Measurements from ENCODE around the gene GLIPR1.

DNA sequence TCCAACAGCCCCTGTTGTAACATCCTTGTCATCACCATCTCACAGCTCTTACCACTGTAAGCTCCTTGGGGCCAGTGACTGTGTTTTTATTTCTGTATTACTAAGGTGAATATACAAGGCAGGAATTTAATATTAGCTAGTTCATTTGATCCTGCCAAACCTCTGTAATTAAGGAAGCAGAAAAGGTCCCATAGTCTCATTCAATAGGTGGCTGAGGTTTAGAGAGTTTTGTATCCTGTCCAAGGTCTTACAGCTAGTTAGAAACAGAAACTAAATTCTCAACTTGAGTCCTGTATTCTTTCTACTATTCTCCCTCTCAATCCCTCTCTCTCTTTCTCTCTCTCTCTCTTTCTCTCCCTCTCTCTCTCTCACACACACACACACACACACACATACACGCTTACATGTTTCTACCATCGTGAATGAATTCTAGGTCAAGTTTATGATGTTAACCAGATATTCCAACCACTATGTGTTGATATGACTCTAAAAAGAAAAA, 543 bp upstream of the GLIPR1 start:
- TF ChIP-seq EZH2phosphoT487 (IDR thresholded peaks at IDR 0.05; ENCODE audit: low read depth) = no peak
- no peak for TF ChIP-seq CTCF (IDR thresholded peaks at IDR 0.05; ENCODE audit: low read depth, low read length)
